ENCODE results near the gene PRSS22. TPM values are rescaled to one million over a fixed set of nuclear protein-coding genes. Genes with fewer than 3 reads are reported as not detected.
"Not testable (repeated sequence)": the region's sequence is repeated elsewhere in the genome, so short reads cannot be mapped to it uniquely, and the experiment has no call there.

Gene PRSS22
- 10 to 100 TPM in 5 of 6 donors, 1 to 10 TPM in 1; 9.3 to 24.8 (median 16.6) TPM for total RNA-seq

GRCh38 chr16:2857451-2858244 lies at the start of gene PRSS22:
Gene PRSS22, minus strand, starts transcription at chr16:2858170. Its CDS starts 66 bp downstream, at chr16:2858104.
- 3 to 12% methylated on average over 27 to 40 of the region's 42 CpGs for WGBS, 2 donors
- DNase-seq: peak; percentile 77 to 88
- Histone ChIP-seq H3K4me3 (peak within 1 kb of the TSS in 3 of 4 donors; percentile 44 to 53 (median 48)), H3K36me3 (peaks cover 0 to 6% (median 0%) of the 10 kb centered on the region in 4 donors), H3K4me1 (peaks cover 0 to 20% (median 6%) of the 10 kb centered on the region in 4 donors), H3K27ac (peak within 1 kb of the TSS; percentile 80 to 85 (median 82)), H3K9me3 (peaks cover 0 to 19% (median 12%) of the 10 kb centered on the region in 4 donors), H3K27me3 (peaks cover 0 to 7% (median 2%) of the 10 kb centered on the region in 4 donors)
- no peak for TF ChIP-seq CTCF (IDR thresholded peaks at IDR 0.05)
- TF ChIP-seq POLR2A (IDR thresholded peaks at IDR 0.05): peak in 3 of 4 donors; percentile 35 to 66 (median 46)
- TF ChIP-seq POLR2AphosphoS5 (IDR thresholded peaks at IDR 0.05): peak in 1 of 2 donors; percentile 59
- peak in 1 of 4 donors; percentile 7 for TF ChIP-seq EP300 (IDR thresholded peaks at IDR 0.05)
- ATAC-seq (ENCODE audit: low FRiP score in 2 of 2): peak; percentile 47 to 88

- not testable (repeated sequence) for H3K27ac ChIP-seq; H3K4me3 ChIP-seq; H3K36me3 ChIP-seq; H3K27me3 ChIP-seq; ATAC-seq (ENCODE audit: low FRiP score in 2 of 2); H3K9me3 ChIP-seq
- DNase-seq: peak in 1 of 2 donors; percentile 67
- peak; percentile 47 to 84 (median 72) for TF ChIP-seq CTCF (IDR thresholded peaks at IDR 0.05)
- peaks cover 13 to 34% (median 20%) of the 10 kb centered on the region in 4 donors for H3K4me1 ChIP-seq
- 19 to 22% methylated on average over 12 to 16 of the region's 17 CpGs for WGBS, 2 donors
These were observed 49.2 kb upstream of the PRSS22 start for GRCh38 chr16:2907084-2907753.

GRCh38 chr16:2905988-2906387 lies 48.0 kb upstream of the PRSS22 start:
- H3K4me1 ChIP-seq: peaks cover 13 to 30% (median 15%) of the 10 kb centered on the region in 4 donors
- TF ChIP-seq POLR2A (IDR thresholded peaks at IDR 0.05) (no peak), EP300 (IDR thresholded peaks at IDR 0.05) (no peak), CTCF (IDR thresholded peaks at IDR 0.05) (no peak), POLR2AphosphoS5 (IDR thresholded peaks at IDR 0.05) (no peak)
- H3K27me3 ChIP-seq: no peaks in the 10 kb centered on the region
- H3K9me3 ChIP-seq: no peaks in the 10 kb centered on the region
- no peaks in the 10 kb centered on the region for H3K36me3 ChIP-seq
- DNase-seq (no peak), ATAC-seq (ENCODE audit: low FRiP score in 2 of 2) (no peak)
- H3K4me3 ChIP-seq: peak overlapping the region in 1 of 4 donors; percentile 10
- 23 to 27% methylated on average over 12 of the region's 12 CpGs for WGBS, 2 donors
- H3K27ac ChIP-seq: peak overlapping the region in 2 of 4 donors; percentile 13 to 23

GRCh38 chr16:2905241-2905987 lies 47.4 kb upstream of the PRSS22 start:
- peak in 3 of 4 donors; percentile 91 to 94 (median 94) for TF ChIP-seq POLR2A (IDR thresholded peaks at IDR 0.05)
- peak in 1 of 6 experiments; percentile 15 for TF ChIP-seq CTCF (IDR thresholded peaks at IDR 0.05)
- TF ChIP-seq POLR2AphosphoS5 (IDR thresholded peaks at IDR 0.05): peak; percentile 98 to 100
- peak in 1 of 4 donors; percentile 64 for TF ChIP-seq EP300 (IDR thresholded peaks at IDR 0.05)
- Histone ChIP-seq H3K9me3 (no peaks in the 10 kb centered on the region), H3K4me3 (peak overlapping the region; percentile 62 to 88 (median 86)), H3K4me1 (peaks cover 12 to 26% (median 15%) of the 10 kb centered on the region in 4 donors), H3K36me3 (no peaks in the 10 kb centered on the region), H3K27me3 (no peaks in the 10 kb centered on the region), H3K27ac (peak overlapping the region; percentile 86 to 95 (median 92))
- WGBS, 2 donors: 0 to 2% methylated on average over 25 to 30 of the region's 51 CpGs
- DNase-seq (peak; percentile 98 to 100), ATAC-seq (ENCODE audit: low FRiP score in 2 of 2) (peak; percentile 93 to 98)
